ENCODE results near the gene CROCC. TPM values are rescaled to one million over a fixed set of nuclear protein-coding genes. Genes with fewer than 3 reads are reported as not detected.

The CROCC gene
- total RNA-seq, 1 donor from 2014 or later: 17.3 TPM

DNA sequence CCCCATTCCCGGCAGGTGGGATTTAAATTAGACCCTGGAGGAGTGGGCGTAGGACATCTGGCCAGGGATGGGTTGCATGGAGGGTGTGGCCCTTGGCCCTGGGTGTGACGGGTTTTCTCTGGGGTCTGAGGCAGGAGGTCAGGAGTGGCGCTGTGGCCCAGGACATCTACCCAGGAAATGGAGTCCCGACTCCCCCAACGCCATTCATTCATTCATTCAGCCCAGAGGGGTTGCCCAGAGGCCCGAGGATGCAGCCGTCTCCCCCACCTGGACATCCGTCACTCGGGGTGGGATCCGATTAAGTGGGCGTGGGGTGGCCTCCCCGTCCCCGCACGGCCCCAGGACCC lies 89.3 kb downstream of the CROCC start:
- no peak for DNase-seq (ENCODE audit: low spot score)

DNA sequence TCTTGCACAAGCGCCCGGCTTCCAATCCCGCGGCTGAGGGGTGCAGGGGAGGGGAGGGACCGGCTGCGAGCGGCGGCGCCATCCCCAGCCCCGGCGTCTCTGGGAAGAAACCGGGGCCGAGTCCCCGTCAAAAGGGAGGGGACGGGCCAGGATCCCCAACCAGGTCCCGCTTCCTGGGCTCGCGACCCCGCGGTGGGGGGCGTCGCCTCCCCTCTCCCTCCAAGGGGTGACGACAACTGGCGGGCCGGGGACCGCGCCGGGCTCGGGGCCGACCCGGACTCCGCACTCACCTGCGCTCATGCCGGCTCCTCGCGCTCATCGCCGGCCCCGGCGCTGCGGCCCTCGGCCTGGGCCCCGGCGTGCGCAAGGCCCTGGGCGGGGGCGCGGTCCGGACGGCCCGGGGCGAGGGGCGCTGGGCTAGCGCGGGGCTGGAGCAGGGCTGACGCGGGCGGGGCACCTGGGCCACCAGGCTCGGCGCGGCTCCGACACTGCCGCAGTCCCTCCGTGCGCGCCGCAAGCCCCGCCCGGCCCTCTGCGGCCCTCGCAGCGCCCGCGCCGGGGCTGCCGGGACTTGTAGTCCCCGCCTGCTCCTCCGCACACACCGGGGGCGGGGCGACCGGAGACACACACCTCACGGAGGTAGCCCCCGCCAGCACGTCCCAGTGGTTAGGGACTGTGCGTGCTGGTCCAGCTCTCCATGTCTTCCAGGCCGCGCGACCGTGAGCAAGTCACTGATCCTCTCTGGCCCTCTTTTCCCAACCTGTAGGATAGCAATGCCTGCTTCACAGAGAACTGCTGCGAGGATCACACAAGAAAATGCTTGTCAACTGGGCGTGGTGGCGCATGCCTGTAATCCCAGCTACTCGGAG lies 89.9 kb downstream of the CROCC start, which contains the start of gene ATP13A2:
ATP13A2 (minus strand) TSS at position 490 of the 869 bp plus-strand sequence; CDS start at position 300, 190 bp downstream.
- peak; percentile 84 for DNase-seq (ENCODE audit: low spot score)

DNA sequence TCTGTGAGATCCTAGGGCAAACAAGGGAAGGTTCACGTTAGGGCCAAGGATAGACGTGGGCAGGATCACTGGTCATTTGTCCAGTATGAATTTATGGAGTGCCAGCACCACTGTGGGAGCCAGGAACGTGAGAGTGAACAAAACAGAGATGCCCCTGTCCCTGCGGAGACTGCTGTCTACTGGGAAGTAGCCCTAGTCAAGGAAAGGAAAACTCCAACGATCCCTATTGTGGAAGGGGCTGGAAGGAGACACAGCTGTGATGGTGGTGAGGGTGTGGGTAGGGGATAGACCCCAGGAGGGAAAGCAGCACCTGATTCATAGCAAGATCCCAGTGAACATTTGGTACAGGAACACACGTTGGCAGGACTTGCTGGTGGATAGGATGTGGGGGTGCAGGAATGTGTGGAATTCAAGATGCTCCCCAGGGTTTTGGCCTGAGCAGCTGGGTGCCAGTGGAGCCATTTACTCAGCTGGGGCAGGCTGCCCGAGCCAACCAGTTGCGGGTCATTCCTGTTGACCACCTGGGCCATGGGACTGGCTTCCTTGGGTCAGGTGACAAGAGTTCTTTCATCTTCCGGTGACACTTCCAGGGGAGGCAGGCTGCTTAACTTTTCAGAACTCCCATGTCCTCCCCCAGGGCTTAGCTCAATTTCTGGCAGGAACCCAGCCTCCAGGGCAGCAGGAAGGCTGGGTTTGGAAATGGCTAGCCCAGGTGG lies 91.2 kb downstream of the CROCC start:
- no peak for DNase-seq (ENCODE audit: low spot score)

DNA sequence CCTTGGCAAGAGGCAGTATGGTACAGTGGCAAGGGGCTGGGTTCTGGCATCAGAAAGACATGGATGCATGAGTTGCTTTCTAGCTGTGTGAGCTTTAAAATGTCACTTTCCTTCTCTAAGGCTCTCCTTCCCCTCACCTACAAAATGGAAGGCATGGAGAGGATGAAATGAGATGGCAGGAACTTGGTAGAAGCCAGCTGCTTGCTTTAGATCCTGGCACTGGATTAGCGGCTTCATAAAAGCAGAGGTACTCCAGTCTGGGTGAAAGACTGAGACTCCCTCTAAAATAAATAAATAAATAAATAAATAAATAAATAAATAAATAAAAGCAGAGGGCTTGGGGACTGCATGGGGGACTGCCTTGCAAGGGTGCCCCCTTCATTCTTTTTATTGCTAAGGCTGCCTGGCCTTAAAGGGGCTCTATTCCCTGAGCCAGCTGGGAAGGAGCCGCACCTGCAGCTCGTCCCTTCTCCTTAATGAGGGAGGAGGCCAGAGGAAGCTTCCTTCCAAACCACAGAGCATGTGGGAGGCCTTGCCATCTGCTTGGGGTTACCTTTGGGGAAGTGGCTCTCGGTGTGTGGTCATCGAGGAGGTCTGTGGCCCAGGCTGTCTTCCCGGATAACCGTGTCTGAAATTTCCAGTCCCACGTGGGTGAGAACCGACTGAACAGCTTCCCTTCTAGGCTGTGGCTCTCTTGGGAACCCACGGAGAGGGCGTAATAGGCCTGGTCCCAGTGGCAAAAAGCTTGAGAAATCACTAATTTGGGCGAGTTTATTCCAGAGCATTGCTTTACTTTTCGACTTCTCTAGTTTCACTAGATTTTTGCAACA lies 92.0 kb downstream of the CROCC start:
- DNase-seq (ENCODE audit: low spot score): no peak

DNA sequence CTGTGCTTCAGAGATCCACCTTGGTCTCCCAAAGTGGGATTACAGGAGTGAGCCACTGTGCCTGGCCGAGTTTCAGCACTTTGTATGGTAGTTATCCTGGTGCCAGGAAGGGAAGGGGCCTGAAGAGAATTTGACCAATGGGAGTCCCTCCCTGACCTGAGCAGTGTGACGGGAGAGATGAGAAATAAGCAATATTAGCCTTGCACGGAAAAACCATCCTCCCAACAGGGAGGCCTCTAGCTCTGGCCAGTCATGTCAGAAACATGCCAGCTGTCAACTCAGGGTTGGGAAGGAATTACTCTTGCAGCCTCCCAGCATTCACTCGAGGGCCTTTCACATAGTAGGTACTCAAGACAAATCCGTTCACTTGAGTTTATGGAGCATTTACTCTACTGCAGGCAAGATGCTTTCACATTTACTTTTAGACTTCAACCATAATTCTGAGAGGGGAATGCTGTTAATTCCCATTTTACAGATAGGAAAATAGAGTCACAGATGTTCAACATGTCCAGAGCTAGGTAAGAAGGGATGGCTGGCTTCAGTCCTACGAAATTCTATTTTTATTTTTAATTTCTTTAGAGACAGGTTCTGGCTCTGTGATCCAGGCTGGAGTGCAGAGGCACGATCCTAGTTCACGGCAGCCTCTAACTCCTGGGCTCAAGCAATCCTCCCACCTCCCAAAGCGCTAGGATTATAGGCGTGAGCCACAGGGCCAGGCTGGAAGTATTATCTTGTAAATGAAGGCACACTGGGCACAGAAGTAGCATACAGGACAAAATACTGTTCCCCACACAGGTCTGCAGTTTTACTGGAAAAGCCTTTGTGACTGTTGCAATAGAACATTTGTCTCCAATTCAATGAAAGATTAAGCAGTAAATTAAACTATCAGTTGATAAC lies 93.2 kb downstream of the CROCC start:
- no peak for DNase-seq (ENCODE audit: low spot score)

DNA sequence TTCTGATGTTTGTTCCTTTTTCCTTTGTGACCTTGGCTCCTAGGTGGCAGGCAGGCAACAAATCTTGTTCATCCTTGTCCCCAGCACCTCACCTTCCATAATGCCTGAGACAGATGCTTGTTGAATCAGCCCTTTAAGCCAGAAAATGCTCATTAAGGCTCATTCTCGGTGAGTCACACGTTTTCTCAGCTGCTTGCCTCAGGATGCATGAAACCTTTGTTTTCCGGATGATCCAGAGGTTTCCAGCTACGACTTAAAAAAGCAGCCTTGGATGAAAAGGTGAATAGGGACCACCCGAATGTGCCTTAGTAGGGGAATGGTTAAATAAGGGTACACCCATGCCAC lies 94.6 kb downstream of the CROCC start:
- no peak for DNase-seq (ENCODE audit: low spot score)

DNA sequence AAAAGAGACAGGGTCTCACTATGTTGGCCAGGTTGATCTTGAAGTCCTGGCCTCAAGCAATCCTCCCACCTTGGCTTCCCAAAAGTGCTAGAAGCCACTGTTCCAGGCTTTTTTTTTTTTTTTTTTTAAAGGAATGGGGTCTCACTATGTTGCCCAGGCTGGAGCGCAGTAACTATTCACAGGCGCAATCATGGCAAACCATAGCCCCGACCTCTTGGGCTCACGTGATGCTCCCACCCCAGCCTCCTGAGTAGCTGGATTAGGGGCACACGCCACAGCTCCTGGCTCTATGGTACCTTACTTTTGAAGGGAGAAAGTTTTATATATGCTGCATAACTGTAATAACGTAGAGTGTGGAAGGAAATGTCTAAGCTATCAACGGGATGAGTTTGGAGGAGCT lies 95.7 kb downstream of the CROCC start:
- no peak for DNase-seq (ENCODE audit: low spot score)

DNA sequence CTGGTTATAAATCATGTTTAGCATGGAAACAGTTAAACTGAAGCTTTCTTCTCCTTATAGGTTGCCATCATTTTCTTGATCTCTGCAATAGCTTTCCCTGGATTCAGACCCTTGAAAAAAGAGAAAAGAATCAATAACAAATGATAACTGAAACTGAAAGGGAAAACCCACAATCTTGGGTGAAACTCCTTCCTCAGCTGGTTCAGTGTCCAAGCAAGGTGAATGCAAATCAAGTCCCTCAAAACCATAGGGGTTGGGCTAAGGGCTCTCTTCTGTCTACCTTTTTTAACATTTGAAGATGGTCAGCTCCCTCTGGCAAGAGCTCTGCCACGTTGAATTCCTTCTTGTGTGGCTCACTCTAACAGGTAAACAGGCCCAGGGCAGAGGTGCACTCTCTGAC lies 97.1 kb downstream of the CROCC start:
- no peak for DNase-seq (ENCODE audit: low spot score)

DNA sequence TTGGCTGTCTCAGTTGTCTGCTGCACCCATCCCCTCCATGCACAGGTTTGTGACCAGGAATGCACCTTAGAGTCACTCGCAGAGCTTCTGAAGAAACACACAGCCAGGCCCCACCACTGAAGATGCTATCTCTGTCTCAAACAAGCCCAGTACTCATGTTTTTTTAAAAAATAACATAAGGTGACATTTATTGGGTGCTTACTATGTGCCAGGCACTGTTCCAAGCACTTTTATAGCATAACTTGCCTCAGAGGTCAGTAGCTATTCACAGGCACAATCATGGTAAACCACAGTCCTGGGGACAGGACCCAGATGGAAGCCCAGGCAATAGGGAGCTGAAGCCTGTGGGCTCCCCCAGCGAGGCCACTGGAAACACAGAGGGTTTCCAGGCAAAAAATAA lies 98.8 kb downstream of the CROCC start:
- DNase-seq (ENCODE audit: low spot score): no peak

DNA sequence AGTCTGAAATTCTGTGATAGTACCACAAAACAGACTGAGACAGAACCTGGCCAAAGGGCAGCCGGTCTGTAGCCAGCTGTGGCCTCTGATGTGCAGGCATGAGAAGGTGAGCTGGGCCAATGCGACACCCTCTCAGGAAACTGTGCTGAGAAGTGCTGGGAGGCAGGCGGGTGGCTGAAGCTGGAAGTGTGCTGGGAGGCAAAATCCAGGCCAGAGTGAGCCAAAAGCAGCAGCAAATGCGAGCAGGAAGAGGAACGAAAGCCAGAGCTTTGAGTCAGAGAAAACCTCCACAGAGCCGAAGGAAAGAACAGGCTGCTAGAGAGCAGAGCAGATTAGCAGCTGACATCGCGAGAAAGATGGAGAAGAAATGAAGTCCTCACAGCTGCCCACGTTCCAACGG lies 100.2 kb downstream of the CROCC start:
- no peak for DNase-seq (ENCODE audit: low spot score)

Other genes with a start within 250 kb of the CROCC start
- under 0.01 TPM for gene RNU1-4, start 181.4 kb upstream of the CROCC start, total RNA-seq (ENCODE audit: insufficient read depth, low replicate concordance)
- gene RNU1-2, start 26.0 kb upstream of the CROCC start, total RNA-seq (ENCODE audit: insufficient read depth, low replicate concordance): under 0.01 TPM
- gene MFAP2, start 58.7 kb downstream of the CROCC start, total RNA-seq (ENCODE audit: insufficient read depth, low replicate concordance): 29.4 TPM
- 33.9 TPM for gene ATP13A2, start 90.0 kb downstream of the CROCC start, total RNA-seq (ENCODE audit: insufficient read depth, low replicate concordance)
- gene SDHB, start 132.1 kb downstream of the CROCC start, total RNA-seq (ENCODE audit: insufficient read depth, low replicate concordance): 69.3 TPM
- gene PADI2, start 197.5 kb downstream of the CROCC start, total RNA-seq (ENCODE audit: insufficient read depth, low replicate concordance): 8.4 TPM

All from umbilical cord (tissue), 2 donors.